Right atrium auricular region (tissue), 2 donors: ENCODE measurements around the gene RTP2. TPM values are rescaled to one million over a fixed set of nuclear protein-coding genes. Genes with fewer than 3 reads are reported as not detected.

Source experiments
- DNase-seq: peaks from one replicate; pipeline ENCODE4 v3.0.0-alpha.2; 2019; ENCODE audit warnings: low spot score
- H3K27ac ChIP-seq, 2 donors: fragments of 200-600 bp; sonication (generic); 1 replicate in 1 of 2; 2 replicates in 1 of 2; pipeline ENCODE4 v1.5.1; 2016 to 2019
- H3K27me3 ChIP-seq, 2 donors: fragments of 200-600 bp; sonication (generic); one replicate each; pipeline versions ENCODE4 v1.5.1 to v1.6.0; 2017 to 2019
- H3K36me3 ChIP-seq: fragments of 200-600 bp; sonication (generic); one replicate; pipeline ENCODE4 v1.5.1; 2016
- H3K4me1 ChIP-seq, 2 donors: fragments of 200-600 bp; sonication (generic); one replicate each; pipeline versions ENCODE4 v1.5.1 to v1.6.0; 2017 to 2019
- H3K4me3 ChIP-seq, 2 donors: fragments of 200-600 bp; sonication (generic); 1 replicate in 1 of 2; 2 replicates in 1 of 2; pipeline ENCODE4 v1.5.1; 2017 to 2019; ENCODE audit warnings: mild to moderate bottlenecking in 1 of 2, moderate library complexity in 1 of 2
- H3K9me3 ChIP-seq, 2 donors: fragments of 200-600 bp; sonication (generic); one replicate each; pipeline ENCODE4 v1.5.1; 2019
- CTCF ChIP-seq, 2 donors: fragments of 200-600 bp; sonication (generic); IDR thresholded peaks; one replicate each; pipeline ENCODE4 v1.5.1; 2019; ENCODE audit warnings: antibody characterized with exemption in 2 of 2
- total RNA-seq, 2 donors: library from RNA; depleted of rRNA; stranded (reverse); fragments of >200 nt; gene quantifications; one replicate each; pipeline ENCODE4 v1.1.0, GENCODE V29; 2016

The RTP2 gene
- total RNA-seq, 2 donors from 2014 or later = not detected

- no peak overlapping the region for H3K27ac ChIP-seq
Measured at GRCh38 chr3:187661267-187661666, 41.1 kb downstream of the RTP2 start.

GRCh38 chr3:187651282-187651681, 51.1 kb downstream of the RTP2 start:
- DNase-seq = no peak
- Histone ChIP-seq H3K9me3 (no peaks in the 10 kb centered on the region), H3K27me3 (no peaks in the 10 kb centered on the region), H3K4me1 (no peaks in the 10 kb centered on the region), H3K4me3 (no peak overlapping the region), H3K36me3 (no peaks in the 10 kb centered on the region), H3K27ac (no peak overlapping the region)
- TF ChIP-seq CTCF (IDR thresholded peaks at IDR 0.05) = no peak

More at GRCh38 chr3:187661267-187661666, 41.1 kb downstream of the RTP2 start:
- DNase-seq = no peak
- no peak overlapping the region for H3K4me3 ChIP-seq
- H3K36me3 ChIP-seq = no peaks in the 10 kb centered on the region
- no peak for TF ChIP-seq CTCF (IDR thresholded peaks at IDR 0.05)
- no peaks in the 10 kb centered on the region for H3K4me1 ChIP-seq
- H3K27me3 ChIP-seq = no peaks in the 10 kb centered on the region
- H3K9me3 ChIP-seq = no peaks in the 10 kb centered on the region

Other genes starting within 250 kb of the RTP2 start
- not detected for gene SST, start 32.2 kb downstream of the RTP2 start, total RNA-seq
- gene BCL6, start 42.9 kb upstream of the RTP2 start, total RNA-seq = 10 to 100 TPM; 53.0 to 88.6 TPM